ENCODE results near the gene DLG2. TPM values are rescaled to one million over a fixed set of nuclear protein-coding genes. Genes with fewer than 3 reads are reported as not detected.

Gene DLG2
- polyA plus RNA-seq, 2 donors, result 2.6 to 6.7 TPM

- H3K36me3 ChIP-seq (ENCODE audit: control insufficient read depth in 2 of 2, insufficient read depth in 2 of 2, low read length in 1 of 2), result no peaks in the 10 kb centered on the region
- no peaks in the 10 kb centered on the region for H3K27me3 ChIP-seq (ENCODE audit: control insufficient read depth in 1 of 2, insufficient read depth in 2 of 2, low read length in 2 of 2)
- H3K27ac ChIP-seq (ENCODE audit: low read depth in 2 of 2, low read length in 1 of 2), result no peak overlapping the region
- H3K9me3 ChIP-seq (ENCODE audit: control insufficient read depth in 2 of 2, insufficient read depth in 1 of 2, low read depth in 1 of 2, low read length in 1 of 2), result peaks cover 0 to 3% of the 10 kb centered on the region in 2 donors
- WGBS, 2 donors, result 75 to 83% methylated on average over 2 of the region's 2 CpGs
- H3K4me1 ChIP-seq (ENCODE audit: control insufficient read depth in 2 of 2, insufficient read depth in 2 of 2, low read length in 1 of 2), result no peaks in the 10 kb centered on the region
- no peak overlapping the region for H3K4me3 ChIP-seq (ENCODE audit: low read depth in 1 of 2, low read length in 2 of 2)
These were observed 462.4 kb downstream of the DLG2 start for GRCh38 chr11:85164743-85165142.

- no peaks in the 10 kb centered on the region for H3K9me3 ChIP-seq (ENCODE audit: control insufficient read depth in 2 of 2, insufficient read depth in 1 of 2, low read depth in 1 of 2, low read length in 1 of 2)
- H3K27ac ChIP-seq (ENCODE audit: low read depth in 2 of 2, low read length in 1 of 2), result no peak overlapping the region
- H3K4me1 ChIP-seq (ENCODE audit: control insufficient read depth in 2 of 2, insufficient read depth in 2 of 2, low read length in 1 of 2), result no peaks in the 10 kb centered on the region
- no peak overlapping the region for H3K4me3 ChIP-seq (ENCODE audit: low read depth in 1 of 2, low read length in 2 of 2)
- H3K36me3 ChIP-seq (ENCODE audit: control insufficient read depth in 2 of 2, insufficient read depth in 2 of 2, low read length in 1 of 2), result no peaks in the 10 kb centered on the region
- 71 to 75% methylated on average over 3 of the region's 3 CpGs for WGBS, 2 donors
- no peaks in the 10 kb centered on the region for H3K27me3 ChIP-seq (ENCODE audit: control insufficient read depth in 1 of 2, insufficient read depth in 2 of 2, low read length in 2 of 2)
These were observed 472.9 kb downstream of the DLG2 start for GRCh38 chr11:85154294-85154693.

- no peaks in the 10 kb centered on the region for H3K9me3 ChIP-seq (ENCODE audit: control insufficient read depth in 2 of 2, insufficient read depth in 1 of 2, low read depth in 1 of 2, low read length in 1 of 2)
- no peaks in the 10 kb centered on the region for H3K36me3 ChIP-seq (ENCODE audit: control insufficient read depth in 2 of 2, insufficient read depth in 2 of 2, low read length in 1 of 2)
- H3K27ac ChIP-seq (ENCODE audit: low read depth in 2 of 2, low read length in 1 of 2), result no peak overlapping the region
- no peaks in the 10 kb centered on the region for H3K4me1 ChIP-seq (ENCODE audit: control insufficient read depth in 2 of 2, insufficient read depth in 2 of 2, low read length in 1 of 2)
- no peak overlapping the region for H3K4me3 ChIP-seq (ENCODE audit: low read depth in 1 of 2, low read length in 2 of 2)
- WGBS, 2 donors, result 67 to 80% methylated on average over 1 of the region's 1 CpG
- no peaks in the 10 kb centered on the region for H3K27me3 ChIP-seq (ENCODE audit: control insufficient read depth in 1 of 2, insufficient read depth in 2 of 2, low read length in 2 of 2)
These were observed 489.5 kb downstream of the DLG2 start for GRCh38 chr11:85137597-85137996.

GRCh38 chr11:85133636-85134035 is 493.5 kb downstream of the DLG2 start:
- H3K9me3 ChIP-seq (ENCODE audit: control insufficient read depth in 2 of 2, insufficient read depth in 1 of 2, low read depth in 1 of 2, low read length in 1 of 2), result no peaks in the 10 kb centered on the region
- no peaks in the 10 kb centered on the region for H3K27me3 ChIP-seq (ENCODE audit: control insufficient read depth in 1 of 2, insufficient read depth in 2 of 2, low read length in 2 of 2)

GRCh38 chr11:85132851-85133585 is 494.1 kb downstream of the DLG2 start:
- Histone ChIP-seq H3K4me3 (ENCODE audit: low read depth in 1 of 2, low read length in 2 of 2) (no peak overlapping the region), H3K9me3 (ENCODE audit: control insufficient read depth in 2 of 2, insufficient read depth in 1 of 2, low read depth in 1 of 2, low read length in 1 of 2) (no peaks in the 10 kb centered on the region), H3K27me3 (ENCODE audit: control insufficient read depth in 1 of 2, insufficient read depth in 2 of 2, low read length in 2 of 2) (no peaks in the 10 kb centered on the region), H3K36me3 (ENCODE audit: control insufficient read depth in 2 of 2, insufficient read depth in 2 of 2, low read length in 1 of 2) (no peaks in the 10 kb centered on the region), H3K4me1 (ENCODE audit: control insufficient read depth in 2 of 2, insufficient read depth in 2 of 2, low read length in 1 of 2) (no peaks in the 10 kb centered on the region), H3K27ac (ENCODE audit: low read depth in 2 of 2, low read length in 1 of 2) (no peak overlapping the region)
- 37 to 41% methylated on average over 15 of the region's 15 CpGs for WGBS, 2 donors

More at GRCh38 chr11:85133636-85134035, 493.5 kb downstream of the DLG2 start:
- 36 to 47% methylated on average over 1 of the region's 1 CpG for WGBS, 2 donors
- H3K4me1 ChIP-seq (ENCODE audit: control insufficient read depth in 2 of 2, insufficient read depth in 2 of 2, low read length in 1 of 2), result no peaks in the 10 kb centered on the region
- no peak overlapping the region for H3K4me3 ChIP-seq (ENCODE audit: low read depth in 1 of 2, low read length in 2 of 2)
- no peaks in the 10 kb centered on the region for H3K36me3 ChIP-seq (ENCODE audit: control insufficient read depth in 2 of 2, insufficient read depth in 2 of 2, low read length in 1 of 2)
- no peak overlapping the region for H3K27ac ChIP-seq (ENCODE audit: low read depth in 2 of 2, low read length in 1 of 2)

GRCh38 chr11:85127349-85127748 is 499.8 kb downstream of the DLG2 start:
- Histone ChIP-seq H3K9me3 (ENCODE audit: control insufficient read depth in 2 of 2, insufficient read depth in 1 of 2, low read depth in 1 of 2, low read length in 1 of 2) (no peaks in the 10 kb centered on the region), H3K27me3 (ENCODE audit: control insufficient read depth in 1 of 2, insufficient read depth in 2 of 2, low read length in 2 of 2) (no peaks in the 10 kb centered on the region), H3K27ac (ENCODE audit: low read depth in 2 of 2, low read length in 1 of 2) (no peak overlapping the region), H3K36me3 (ENCODE audit: control insufficient read depth in 2 of 2, insufficient read depth in 2 of 2, low read length in 1 of 2) (no peaks in the 10 kb centered on the region), H3K4me3 (ENCODE audit: low read depth in 1 of 2, low read length in 2 of 2) (no peak overlapping the region), H3K4me1 (ENCODE audit: control insufficient read depth in 2 of 2, insufficient read depth in 2 of 2, low read length in 1 of 2) (no peaks in the 10 kb centered on the region)
- 61 to 63% methylated on average over 2 of the region's 2 CpGs for WGBS, 2 donors

- Histone ChIP-seq H3K4me3 (ENCODE audit: low read depth in 1 of 2, low read length in 2 of 2) (no peak overlapping the region), H3K4me1 (ENCODE audit: control insufficient read depth in 2 of 2, insufficient read depth in 2 of 2, low read length in 1 of 2) (no peaks in the 10 kb centered on the region), H3K27me3 (ENCODE audit: control insufficient read depth in 1 of 2, insufficient read depth in 2 of 2, low read length in 2 of 2) (no peaks in the 10 kb centered on the region), H3K9me3 (ENCODE audit: control insufficient read depth in 2 of 2, insufficient read depth in 1 of 2, low read depth in 1 of 2, low read length in 1 of 2) (no peaks in the 10 kb centered on the region), H3K36me3 (ENCODE audit: control insufficient read depth in 2 of 2, insufficient read depth in 2 of 2, low read length in 1 of 2) (no peaks in the 10 kb centered on the region), H3K27ac (ENCODE audit: low read depth in 2 of 2, low read length in 1 of 2) (no peak overlapping the region)
- 29 to 51% methylated on average over 1 of the region's 1 CpG for WGBS, 2 donors
These were observed 503.4 kb downstream of the DLG2 start for GRCh38 chr11:85123752-85124231.

- Histone ChIP-seq H3K9me3 (ENCODE audit: control insufficient read depth in 2 of 2, insufficient read depth in 1 of 2, low read depth in 1 of 2, low read length in 1 of 2) (no peaks in the 10 kb centered on the region), H3K4me1 (ENCODE audit: control insufficient read depth in 2 of 2, insufficient read depth in 2 of 2, low read length in 1 of 2) (no peaks in the 10 kb centered on the region), H3K4me3 (ENCODE audit: low read depth in 1 of 2, low read length in 2 of 2) (no peak overlapping the region), H3K36me3 (ENCODE audit: control insufficient read depth in 2 of 2, insufficient read depth in 2 of 2, low read length in 1 of 2) (no peaks in the 10 kb centered on the region), H3K27me3 (ENCODE audit: control insufficient read depth in 1 of 2, insufficient read depth in 2 of 2, low read length in 2 of 2) (no peaks in the 10 kb centered on the region), H3K27ac (ENCODE audit: low read depth in 2 of 2, low read length in 1 of 2) (no peak overlapping the region)
- WGBS, 2 donors, result 56% methylated on average over 1 of the region's 1 CpG
These were observed 509.0 kb downstream of the DLG2 start for GRCh38 chr11:85118151-85118550.

- no peaks in the 10 kb centered on the region for H3K9me3 ChIP-seq (ENCODE audit: control insufficient read depth in 2 of 2, insufficient read depth in 1 of 2, low read depth in 1 of 2, low read length in 1 of 2)
- H3K4me1 ChIP-seq (ENCODE audit: control insufficient read depth in 2 of 2, insufficient read depth in 2 of 2, low read length in 1 of 2), result no peaks in the 10 kb centered on the region
- no peak overlapping the region for H3K27ac ChIP-seq (ENCODE audit: low read depth in 2 of 2, low read length in 1 of 2)
- H3K4me3 ChIP-seq (ENCODE audit: low read depth in 1 of 2, low read length in 2 of 2), result no peak overlapping the region
- H3K36me3 ChIP-seq (ENCODE audit: control insufficient read depth in 2 of 2, insufficient read depth in 2 of 2, low read length in 1 of 2), result no peaks in the 10 kb centered on the region
- H3K27me3 ChIP-seq (ENCODE audit: control insufficient read depth in 1 of 2, insufficient read depth in 2 of 2, low read length in 2 of 2), result no peaks in the 10 kb centered on the region
- WGBS, 2 donors, result 51 to 63% methylated on average over 2 of the region's 2 CpGs
These were observed 511.3 kb downstream of the DLG2 start for GRCh38 chr11:85115798-85116197.

GRCh38 chr11:85114786-85115185 is 512.4 kb downstream of the DLG2 start:
- Histone ChIP-seq H3K4me1 (ENCODE audit: control insufficient read depth in 2 of 2, insufficient read depth in 2 of 2, low read length in 1 of 2) (no peaks in the 10 kb centered on the region), H3K4me3 (ENCODE audit: low read depth in 1 of 2, low read length in 2 of 2) (no peak overlapping the region), H3K27me3 (ENCODE audit: control insufficient read depth in 1 of 2, insufficient read depth in 2 of 2, low read length in 2 of 2) (no peaks in the 10 kb centered on the region), H3K27ac (ENCODE audit: low read depth in 2 of 2, low read length in 1 of 2) (no peak overlapping the region), H3K36me3 (ENCODE audit: control insufficient read depth in 2 of 2, insufficient read depth in 2 of 2, low read length in 1 of 2) (no peaks in the 10 kb centered on the region), H3K9me3 (ENCODE audit: control insufficient read depth in 2 of 2, insufficient read depth in 1 of 2, low read depth in 1 of 2, low read length in 1 of 2) (no peaks in the 10 kb centered on the region)
- 74 to 78% methylated on average over 2 of the region's 2 CpGs for WGBS, 2 donors
